ENCODE results near the gene PTPRO.

DNA sequence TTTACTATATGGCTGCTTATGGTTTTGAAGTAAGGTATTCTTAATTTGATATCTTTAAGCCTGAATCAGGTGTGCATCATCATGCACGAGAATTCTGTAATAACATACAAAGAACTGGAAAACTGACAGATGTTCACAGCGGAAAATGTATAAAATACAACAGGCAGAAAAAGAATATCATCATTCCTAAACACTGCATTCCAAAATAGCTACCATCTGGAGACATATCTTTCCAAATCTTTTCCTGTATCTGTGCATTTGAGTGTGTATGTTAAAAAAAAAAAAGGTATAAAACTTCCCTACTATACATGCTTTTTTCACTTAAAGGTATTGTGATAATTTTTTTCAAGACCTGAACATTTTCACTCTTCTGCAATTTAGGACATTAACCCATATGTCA, 13.7 kb downstream of the PTPRO start:
- TF ChIP-seq, protein P1, sequence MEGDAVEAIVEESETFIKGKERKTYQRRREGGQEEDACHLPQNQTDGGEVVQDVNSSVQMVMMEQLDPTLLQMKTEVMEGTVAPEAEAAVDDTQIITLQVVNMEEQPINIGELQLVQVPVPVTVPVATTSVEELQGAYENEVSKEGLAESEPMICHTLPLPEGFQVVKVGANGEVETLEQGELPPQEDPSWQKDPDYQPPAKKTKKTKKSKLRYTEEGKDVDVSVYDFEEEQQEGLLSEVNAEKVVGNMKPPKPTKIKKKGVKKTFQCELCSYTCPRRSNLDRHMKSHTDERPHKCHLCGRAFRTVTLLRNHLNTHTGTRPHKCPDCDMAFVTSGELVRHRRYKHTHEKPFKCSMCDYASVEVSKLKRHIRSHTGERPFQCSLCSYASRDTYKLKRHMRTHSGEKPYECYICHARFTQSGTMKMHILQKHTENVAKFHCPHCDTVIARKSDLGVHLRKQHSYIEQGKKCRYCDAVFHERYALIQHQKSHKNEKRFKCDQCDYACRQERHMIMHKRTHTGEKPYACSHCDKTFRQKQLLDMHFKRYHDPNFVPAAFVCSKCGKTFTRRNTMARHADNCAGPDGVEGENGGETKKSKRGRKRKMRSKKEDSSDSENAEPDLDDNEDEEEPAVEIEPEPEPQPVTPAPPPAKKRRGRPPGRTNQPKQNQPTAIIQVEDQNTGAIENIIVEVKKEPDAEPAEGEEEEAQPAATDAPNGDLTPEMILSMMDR (IDR thresholded peaks at IDR 0.05 in 4 of 5, conservative IDR thresholded peaks at IDR 0.05 in 1 of 5), result no peak
- TF ChIP-seq POLR2A (IDR thresholded peaks at IDR 0.05), result no peak

Measured in gastrocnemius medialis (tissue), 4 donors.